Measurements from ENCODE around the gene COX4I2.

DNA sequence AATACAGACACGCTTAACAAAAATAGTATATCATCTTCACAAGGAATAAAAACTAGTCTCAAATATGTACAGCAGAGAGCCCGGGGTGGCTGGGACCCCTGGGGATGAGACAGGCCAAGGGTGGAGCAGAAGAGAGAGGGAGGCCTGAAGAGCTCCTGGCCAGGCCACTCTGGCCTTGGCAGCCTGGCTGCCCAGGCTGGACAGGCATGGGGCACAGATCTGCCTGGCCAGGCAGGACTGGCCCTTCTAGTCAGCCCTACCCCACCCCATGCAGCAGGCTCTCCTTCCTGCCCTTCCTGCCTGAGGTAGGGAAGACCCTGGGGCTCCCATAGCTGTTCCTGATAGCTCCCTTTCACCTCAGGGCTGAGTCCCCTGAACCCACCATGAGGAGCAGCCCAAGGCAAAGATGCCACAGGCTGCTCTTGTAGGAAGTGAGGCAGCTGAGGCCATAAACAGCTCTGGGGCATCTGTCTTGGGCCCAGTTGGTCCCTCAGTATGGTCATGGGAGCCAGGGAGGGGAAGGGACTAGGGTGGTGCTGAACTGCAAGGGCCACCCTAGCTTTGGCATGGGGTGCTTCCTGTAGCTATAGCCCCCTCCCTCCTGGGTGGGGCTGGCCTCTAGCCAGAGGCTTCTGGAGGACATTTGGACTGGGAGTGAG lies 27.1 kb downstream of the COX4I2 start:
- TF ChIP-seq, protein P1, sequence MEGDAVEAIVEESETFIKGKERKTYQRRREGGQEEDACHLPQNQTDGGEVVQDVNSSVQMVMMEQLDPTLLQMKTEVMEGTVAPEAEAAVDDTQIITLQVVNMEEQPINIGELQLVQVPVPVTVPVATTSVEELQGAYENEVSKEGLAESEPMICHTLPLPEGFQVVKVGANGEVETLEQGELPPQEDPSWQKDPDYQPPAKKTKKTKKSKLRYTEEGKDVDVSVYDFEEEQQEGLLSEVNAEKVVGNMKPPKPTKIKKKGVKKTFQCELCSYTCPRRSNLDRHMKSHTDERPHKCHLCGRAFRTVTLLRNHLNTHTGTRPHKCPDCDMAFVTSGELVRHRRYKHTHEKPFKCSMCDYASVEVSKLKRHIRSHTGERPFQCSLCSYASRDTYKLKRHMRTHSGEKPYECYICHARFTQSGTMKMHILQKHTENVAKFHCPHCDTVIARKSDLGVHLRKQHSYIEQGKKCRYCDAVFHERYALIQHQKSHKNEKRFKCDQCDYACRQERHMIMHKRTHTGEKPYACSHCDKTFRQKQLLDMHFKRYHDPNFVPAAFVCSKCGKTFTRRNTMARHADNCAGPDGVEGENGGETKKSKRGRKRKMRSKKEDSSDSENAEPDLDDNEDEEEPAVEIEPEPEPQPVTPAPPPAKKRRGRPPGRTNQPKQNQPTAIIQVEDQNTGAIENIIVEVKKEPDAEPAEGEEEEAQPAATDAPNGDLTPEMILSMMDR (IDR thresholded peaks at IDR 0.05; ENCODE audit: poor library complexity, severe bottlenecking), result no peak
- TF ChIP-seq TAF1 (IDR thresholded peaks at IDR 0.05; ENCODE audit: low read depth) (no peak), POLR2AphosphoS5 (IDR thresholded peaks at IDR 0.05) (no peak)

Data from neural cell (in vitro differentiated cells).